OCI-LY7 (cell line): ENCODE measurements around the gene ANKDD1A.

Experiments
- EZH2phosphoT487 ChIP-seq: fragments of 200-600 bp; sonication (generic); IDR thresholded peaks from 2 replicates; pipeline ENCODE4 v1.6.1; 2018; ENCODE audit warnings: low read depth, borderline replicate concordance, mild to moderate bottlenecking, mixed run types, antibody characterized with exemption, low read length, moderate library complexity, mixed read lengths
- TF ChIP-seq, protein P1 (sequence below): fragments of 200-600 bp; sonication (generic); conservative IDR thresholded peaks from 2 replicates; pipeline ENCODE4 v1.5.1; 2014; ENCODE audit warnings: mild to moderate bottlenecking, antibody characterized with exemption, low read length, moderate library complexity, mixed read lengths

DNA sequence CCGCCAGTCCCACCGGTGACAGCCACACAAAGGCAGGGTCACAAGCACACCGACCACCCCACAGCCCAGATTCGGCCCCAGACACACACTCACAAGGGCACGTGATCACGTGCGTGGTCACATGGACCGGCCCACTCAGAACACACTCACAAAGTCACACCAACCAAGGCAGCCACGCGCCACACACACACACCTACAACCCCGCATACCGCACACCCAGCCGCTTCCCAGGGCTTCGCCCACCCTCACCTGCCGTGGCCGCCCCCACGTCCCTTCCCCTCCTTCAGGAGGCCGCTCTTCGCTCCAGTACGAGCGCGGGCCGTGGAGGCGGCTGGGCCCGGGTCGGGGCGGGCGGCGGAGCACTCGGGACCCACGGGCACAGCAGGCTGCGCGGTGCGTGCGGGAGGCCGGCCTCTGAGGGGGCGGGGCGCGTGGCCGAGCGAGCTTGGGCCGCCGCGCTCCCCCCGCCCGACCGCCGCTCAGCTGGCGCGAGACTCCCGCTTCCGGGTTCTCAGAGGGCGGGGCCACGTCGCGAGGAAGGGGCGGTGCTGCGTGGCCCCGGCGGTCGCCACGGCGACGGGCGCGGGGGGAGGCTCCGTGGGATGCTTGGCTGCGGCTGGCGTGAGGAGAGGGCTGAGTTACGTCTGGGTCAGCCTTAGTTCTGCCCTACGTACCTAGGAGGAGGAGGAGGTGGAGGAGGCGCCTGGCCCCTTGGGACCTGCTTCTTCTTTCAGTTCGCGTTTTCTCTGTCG, 77.9 kb downstream of the ANKDD1A start, which contains the start of gene SPG21:
- TF ChIP-seq, protein P1, sequence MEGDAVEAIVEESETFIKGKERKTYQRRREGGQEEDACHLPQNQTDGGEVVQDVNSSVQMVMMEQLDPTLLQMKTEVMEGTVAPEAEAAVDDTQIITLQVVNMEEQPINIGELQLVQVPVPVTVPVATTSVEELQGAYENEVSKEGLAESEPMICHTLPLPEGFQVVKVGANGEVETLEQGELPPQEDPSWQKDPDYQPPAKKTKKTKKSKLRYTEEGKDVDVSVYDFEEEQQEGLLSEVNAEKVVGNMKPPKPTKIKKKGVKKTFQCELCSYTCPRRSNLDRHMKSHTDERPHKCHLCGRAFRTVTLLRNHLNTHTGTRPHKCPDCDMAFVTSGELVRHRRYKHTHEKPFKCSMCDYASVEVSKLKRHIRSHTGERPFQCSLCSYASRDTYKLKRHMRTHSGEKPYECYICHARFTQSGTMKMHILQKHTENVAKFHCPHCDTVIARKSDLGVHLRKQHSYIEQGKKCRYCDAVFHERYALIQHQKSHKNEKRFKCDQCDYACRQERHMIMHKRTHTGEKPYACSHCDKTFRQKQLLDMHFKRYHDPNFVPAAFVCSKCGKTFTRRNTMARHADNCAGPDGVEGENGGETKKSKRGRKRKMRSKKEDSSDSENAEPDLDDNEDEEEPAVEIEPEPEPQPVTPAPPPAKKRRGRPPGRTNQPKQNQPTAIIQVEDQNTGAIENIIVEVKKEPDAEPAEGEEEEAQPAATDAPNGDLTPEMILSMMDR, result no peak
- no peak for TF ChIP-seq EZH2phosphoT487
